Activated CD8-positive, alpha-beta T cell treated with anti-CD3 and anti-CD28 coated beads for 36 hours (primary cell): ENCODE results near the gene RRAS. TPM values are rescaled to one million over a fixed set of nuclear protein-coding genes. Genes with fewer than 3 reads are reported as not detected.

Experiments
- ATAC-seq: fragments of 200-7000 bp; cut with Tn5 transposase; one replicate; pipeline ENCODE4 v1.10.0; 2021; ENCODE audit warnings: mild to moderate bottlenecking, moderate library complexity
- CTCF ChIA-PET: fragments of 350-600 bp; sonication (Branson Sonifier 250); formaldehyde crosslinking; loops from one replicate; lab custom pipeline; 2021; ENCODE audit warnings: antibody characterized with exemption; lab: Charles Lee
- POLR2A ChIA-PET: fragments of 350-600 bp; sonication (Branson Sonifier 250); formaldehyde crosslinking; loops from one replicate; lab custom pipeline; 2021; ENCODE audit warnings: antibody characterized with exemption; lab: Charles Lee
- DNase-seq: peaks from one replicate; pipeline ENCODE4 v3.0.0-alpha.2; 2020
- H3K27ac Mint-ChIP-seq: one replicate; pipeline ENCODE4 v1.8.0; 2021; ENCODE audit warnings: mild to moderate bottlenecking, mixed read lengths
- H3K27me3 Mint-ChIP-seq: one replicate; pipeline ENCODE4 v1.8.0; 2021; ENCODE audit warnings: mixed read lengths
- H3K36me3 Mint-ChIP-seq: one replicate; pipeline ENCODE4 v1.8.0; 2021; ENCODE audit warnings: low read depth, mixed read lengths
- H3K4me1 Mint-ChIP-seq: one replicate; pipeline ENCODE4 v1.8.0; 2021; ENCODE audit warnings: low read depth, mixed read lengths
- H3K4me3 Mint-ChIP-seq: one replicate; pipeline ENCODE4 v1.8.0; 2021; ENCODE audit warnings: mild to moderate bottlenecking, moderate library complexity, mixed read lengths
- H3K9me3 Mint-ChIP-seq: one replicate; pipeline ENCODE4 v1.8.0; 2021; ENCODE audit warnings: mixed read lengths
- intact Hi-C: fragments of 100-400 bp; cut with micrococcal nuclease; formaldehyde crosslinking; loops from one replicate; pipeline ENCODE4 v1.10.0; 2022
- total RNA-seq, 2 experiments: library from RNA; stranded (reverse); gene quantifications; one replicate each; pipeline ENCODE4 v1.2.3, GENCODE V29; 2021
- TF ChIP-seq, protein P1 (sequence below): fragments of 200-600 bp; IDR thresholded peaks from one replicate; pipeline ENCODE4 v1.8.0; 2022; ENCODE audit warnings: antibody characterized with exemption, mild to moderate bottlenecking

The RRAS gene
- total RNA-seq, 2 experiments from 2014 or later = 6.3 to 7.1 TPM

- Mint-ChIP-seq H3K36me3 (peaks cover 34% of the 10 kb centered on the region), H3K27ac (no peak overlapping the region), H3K27me3 (no peaks in the 10 kb centered on the region), H3K4me3 (no peak overlapping the region), H3K4me1 (peaks cover 21% of the 10 kb centered on the region), H3K9me3 (no peaks in the 10 kb centered on the region)
- no peak for DNase-seq
- ChIA-PET POLR2A (interaction anchor here (1.2 kb wide), 2 partner anchors 18 to 22 kb away, joined by 4 to 5 read pairs; no protein-coding TSS in a partner anchor), CTCF (interaction anchor here (6.2 kb wide), 1 partner anchor 12 kb away, joined by 33 read pairs; no protein-coding TSS in a partner anchor)
- ATAC-seq = no peak
- TF ChIP-seq, protein P1, sequence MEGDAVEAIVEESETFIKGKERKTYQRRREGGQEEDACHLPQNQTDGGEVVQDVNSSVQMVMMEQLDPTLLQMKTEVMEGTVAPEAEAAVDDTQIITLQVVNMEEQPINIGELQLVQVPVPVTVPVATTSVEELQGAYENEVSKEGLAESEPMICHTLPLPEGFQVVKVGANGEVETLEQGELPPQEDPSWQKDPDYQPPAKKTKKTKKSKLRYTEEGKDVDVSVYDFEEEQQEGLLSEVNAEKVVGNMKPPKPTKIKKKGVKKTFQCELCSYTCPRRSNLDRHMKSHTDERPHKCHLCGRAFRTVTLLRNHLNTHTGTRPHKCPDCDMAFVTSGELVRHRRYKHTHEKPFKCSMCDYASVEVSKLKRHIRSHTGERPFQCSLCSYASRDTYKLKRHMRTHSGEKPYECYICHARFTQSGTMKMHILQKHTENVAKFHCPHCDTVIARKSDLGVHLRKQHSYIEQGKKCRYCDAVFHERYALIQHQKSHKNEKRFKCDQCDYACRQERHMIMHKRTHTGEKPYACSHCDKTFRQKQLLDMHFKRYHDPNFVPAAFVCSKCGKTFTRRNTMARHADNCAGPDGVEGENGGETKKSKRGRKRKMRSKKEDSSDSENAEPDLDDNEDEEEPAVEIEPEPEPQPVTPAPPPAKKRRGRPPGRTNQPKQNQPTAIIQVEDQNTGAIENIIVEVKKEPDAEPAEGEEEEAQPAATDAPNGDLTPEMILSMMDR = no peak
- intact Hi-C loops = no loop called here
Measured at GRCh38 chr19:49660338-49660961, 20.5 kb upstream of the RRAS start.

DNA sequence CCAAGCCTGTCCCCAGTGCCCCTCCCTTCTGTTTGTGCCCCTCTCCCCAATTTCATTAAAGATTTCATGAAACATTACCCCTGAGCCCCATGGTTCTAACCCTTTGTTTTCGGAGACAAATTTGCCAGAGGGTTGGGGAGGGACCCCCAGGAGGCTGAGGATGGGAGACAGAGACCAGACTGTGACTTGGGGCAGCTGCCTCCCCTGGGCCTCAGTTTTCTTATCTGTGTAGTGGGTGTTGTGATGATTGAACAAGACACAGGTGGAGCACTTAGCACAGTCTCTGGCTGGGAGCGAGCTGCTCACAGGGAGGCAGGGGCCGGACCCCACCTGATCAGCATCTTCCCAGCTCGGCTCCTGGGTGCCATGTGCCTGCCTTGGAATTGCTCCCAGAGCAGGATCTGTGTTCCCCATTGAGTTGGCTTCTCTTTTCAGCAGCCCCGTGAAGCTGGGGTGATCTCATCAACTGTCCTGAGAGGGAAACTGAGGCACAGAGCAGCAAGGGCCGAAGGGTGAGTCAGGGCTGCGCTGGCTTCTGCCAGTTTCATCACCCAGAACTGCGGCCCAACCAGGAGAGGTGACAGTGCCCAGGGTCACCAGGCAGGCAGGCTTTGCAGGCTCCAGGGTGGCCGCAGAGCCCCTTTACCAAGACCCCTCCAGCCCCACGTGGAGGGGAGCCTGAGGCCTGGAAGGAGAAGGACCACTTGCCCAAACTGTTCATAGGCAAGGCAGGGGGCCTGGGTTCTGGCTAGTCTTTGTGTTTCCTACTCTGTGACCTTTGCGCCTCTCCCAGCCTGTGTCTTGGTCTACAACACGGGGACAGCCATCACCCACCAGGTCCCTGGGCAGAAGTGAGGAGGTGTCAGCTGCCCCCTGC lies 18.9 kb upstream of the RRAS start:
- Mint-ChIP-seq H3K27ac (no peak overlapping the region), H3K27me3 (no peaks in the 10 kb centered on the region), H3K9me3 (no peaks in the 10 kb centered on the region), H3K36me3 (peaks cover 41% of the 10 kb centered on the region), H3K4me3 (no peak overlapping the region), H3K4me1 (peaks cover 18% of the 10 kb centered on the region)
- TF ChIP-seq, protein P1 = no peak
- DNase-seq (no peak), ATAC-seq (no peak)
- CTCF ChIA-PET = interaction anchor here (6.2 kb wide), 1 partner anchor 14 kb away, joined by 33 read pairs; no protein-coding TSS in a partner anchor
- POLR2A ChIA-PET = interaction anchor here (1.1 kb wide), 1 partner anchor 15 kb away, joined by 5 read pairs; no protein-coding TSS in a partner anchor
- intact Hi-C loops = no loop called here

GRCh38 chr19:49658139-49658517 lies 18.2 kb upstream of the RRAS start:
- no peak for DNase-seq
- TF ChIP-seq, protein P1 = no peak
- Mint-ChIP-seq H3K36me3 (peaks cover 43% of the 10 kb centered on the region), H3K9me3 (no peaks in the 10 kb centered on the region), H3K4me1 (peaks cover 13% of the 10 kb centered on the region), H3K27me3 (no peaks in the 10 kb centered on the region), H3K4me3 (no peak overlapping the region), H3K27ac (no peak overlapping the region)
- CTCF ChIA-PET = no interaction called here
- intact Hi-C loops = no loop called here
- POLR2A ChIA-PET = interaction anchor here (1.1 kb wide), 1 partner anchor 14 kb away, joined by 5 read pairs; no protein-coding TSS in a partner anchor
- ATAC-seq = no peak

- H3K4me1 Mint-ChIP-seq = peaks cover 8% of the 10 kb centered on the region
- H3K36me3 Mint-ChIP-seq = peaks cover 40% of the 10 kb centered on the region
- no peaks in the 10 kb centered on the region for H3K27me3 Mint-ChIP-seq
- ChIA-PET POLR2A (interaction anchor here (0.6 to 1.8 kb wide), 4 partner anchors 14 to 116 kb away, joined by 3 to 9 read pairs (median 4); partner anchors contain the start of gene SCAF1), CTCF (no interaction called here)
- no peak overlapping the region for H3K4me3 Mint-ChIP-seq
- no peaks in the 10 kb centered on the region for H3K9me3 Mint-ChIP-seq
- ATAC-seq (no peak), DNase-seq (no peak)
- intact Hi-C loops = no loop called here
- no peak overlapping the region for H3K27ac Mint-ChIP-seq
- TF ChIP-seq, protein P1 = no peak
Measured at GRCh38 chr19:49657493-49658138, 17.7 kb upstream of the RRAS start.
